GM18951 (cell line): ENCODE data around the gene NDUFA13.

Experiments
- POLR2A ChIP-seq: IDR thresholded peaks from 4 replicates; pipeline ENCODE4 v1.6.1; 2011; ENCODE audit warnings: mild to moderate bottlenecking; ENCODE audit not compliant: insufficient read length, insufficient read depth; ENCODE audit errors: extremely low read depth
- in situ Hi-C: fragments of 300-500 bp; cut with MboI; formaldehyde crosslinking; loops from one replicate; pipeline ENCODE4 v1.12.0; 2022; ENCODE audit warnings: low sequenced_read_pairs, mixed read lengths, inconsistent platforms; ENCODE audit not compliant: unreplicated experiment

Gene NDUFA13

GRCh38 chr19:19492026-19492610 lies 23.9 kb upstream of the NDUFA13 start:
- in situ Hi-C loops: loop anchor here (5.0 to 25.0 kb wide), 2 partner anchors 125 to 305 kb away; partner anchors contain the start of genes BORCS8 and RFXANK
- no peak for TF ChIP-seq POLR2A

DNA sequence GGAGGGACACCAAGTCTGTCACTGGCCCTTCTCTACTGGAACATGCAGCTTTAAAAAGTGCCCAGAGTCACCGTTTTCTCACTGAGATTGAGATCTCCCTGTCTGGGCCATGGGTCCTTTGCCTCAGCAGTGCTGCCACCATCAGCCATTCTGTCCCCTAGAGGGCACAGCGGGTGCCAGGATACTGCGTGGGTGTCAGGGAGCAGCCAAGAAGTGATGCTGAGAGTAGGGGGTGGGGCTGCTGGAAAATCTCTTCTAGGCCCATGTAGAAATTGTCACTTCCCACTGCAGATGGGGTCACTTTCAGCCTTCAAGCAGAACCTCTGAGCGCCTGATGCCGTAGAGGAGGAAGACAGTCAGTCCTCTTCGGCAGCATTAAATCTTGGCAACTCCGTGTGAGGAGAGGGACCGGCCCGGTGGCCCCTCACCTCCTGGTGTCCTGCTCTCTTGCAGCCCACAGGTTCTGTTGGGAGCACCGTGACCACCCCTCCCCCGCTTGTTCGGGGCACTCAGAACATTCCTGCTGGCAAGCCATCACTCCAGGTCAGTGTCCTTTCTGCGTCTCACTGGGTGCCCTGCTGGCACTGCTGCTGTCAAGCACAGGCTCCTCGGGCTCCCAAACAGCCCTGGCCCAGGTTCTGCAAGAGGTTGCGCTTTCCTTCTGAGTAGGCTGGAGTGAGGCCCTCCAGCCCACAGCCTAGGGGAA lies 22.0 kb upstream of the NDUFA13 start:
- in situ Hi-C loops: loop anchor here (5.0 to 25.0 kb wide), 2 partner anchors 127 to 307 kb away; partner anchors contain the start of genes BORCS8 and RFXANK
- TF ChIP-seq POLR2A: no peak

GRCh38 chr19:19495614-19496603 lies 20.1 kb upstream of the NDUFA13 start:
- in situ Hi-C loops: loop anchor here (25.0 kb wide), 1 partner anchor 309 kb away; the partner anchor contains the start of genes BORCS8 and RFXANK
- no peak for TF ChIP-seq POLR2A

- TF ChIP-seq POLR2A: no peak
- in situ Hi-C loops: loop anchor here (25.0 kb wide), 1 partner anchor 311 kb away; the partner anchor contains the start of genes BORCS8 and RFXANK
These were observed 17.6 kb upstream of the NDUFA13 start for GRCh38 chr19:19498255-19498991.

GRCh38 chr19:19499272-19499995 lies 16.6 kb upstream of the NDUFA13 start:
- no peak for TF ChIP-seq POLR2A
- in situ Hi-C loops: loop anchor here (25.0 kb wide), 1 partner anchor 312 kb away; the partner anchor contains the start of genes BORCS8 and RFXANK

GRCh38 chr19:19500975-19501644 lies 14.9 kb upstream of the NDUFA13 start:
- TF ChIP-seq POLR2A: no peak
- in situ Hi-C loops: no loop called here

- TF ChIP-seq POLR2A: no peak
- in situ Hi-C loops: no loop called here
These were observed 14.2 kb upstream of the NDUFA13 start for GRCh38 chr19:19501798-19502197.

- in situ Hi-C loops: no loop called here
- TF ChIP-seq POLR2A: no peak
These were observed 13.7 kb upstream of the NDUFA13 start for GRCh38 chr19:19502281-19502680.

- in situ Hi-C loops: no loop called here
- TF ChIP-seq POLR2A: no peak
These were observed 13.0 kb upstream of the NDUFA13 start for GRCh38 chr19:19502808-19503602.

DNA sequence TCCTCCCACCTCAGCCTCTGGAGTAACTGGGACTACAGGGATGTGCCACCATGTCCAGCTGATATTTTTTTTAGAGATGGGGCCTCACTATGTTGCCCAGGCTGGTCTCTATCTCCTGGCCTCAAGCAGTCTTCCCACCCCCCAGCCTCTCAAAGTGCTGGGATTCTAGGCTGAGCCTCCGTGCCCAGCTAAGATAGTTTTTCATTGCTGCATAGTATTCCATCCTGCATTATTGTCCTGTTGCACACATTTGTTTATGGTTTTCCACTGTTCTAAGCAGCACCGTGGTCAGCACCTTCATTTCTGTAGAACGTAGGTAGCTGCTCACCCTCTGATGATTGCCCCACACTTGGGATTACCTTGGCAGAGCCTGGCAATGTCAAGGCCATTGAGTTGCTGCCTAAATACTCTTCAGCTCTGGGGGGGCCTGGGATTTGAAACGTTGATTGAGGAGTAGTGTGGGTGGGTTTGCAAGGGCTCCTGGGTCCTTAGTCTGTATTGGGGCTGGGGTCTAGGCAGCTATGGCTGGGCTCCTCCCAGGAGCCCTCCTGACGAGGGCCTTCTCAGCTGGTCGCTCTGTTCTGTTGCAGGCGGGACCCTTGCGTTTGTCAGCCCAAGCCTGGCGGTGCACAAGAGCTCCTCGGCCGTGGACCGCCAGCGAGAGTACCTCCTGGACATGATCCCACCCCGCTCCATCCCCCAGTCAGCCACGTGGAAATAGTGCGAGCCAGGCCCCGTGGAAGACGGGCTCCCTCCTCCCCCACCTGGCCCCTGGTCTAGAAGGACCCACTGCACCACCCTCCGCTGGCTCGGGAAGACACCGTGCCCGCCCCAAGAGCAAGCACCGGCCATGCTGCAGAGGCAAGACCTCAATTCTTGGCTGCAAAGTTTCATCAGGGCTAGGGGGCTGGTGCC lies 11.0 kb upstream of the NDUFA13 start:
- in situ Hi-C loops: no loop called here
- no peak for TF ChIP-seq POLR2A
